ENCODE results near the gene FGGY. TPM values are rescaled to one million over a fixed set of nuclear protein-coding genes. Genes with fewer than 3 reads are reported as not detected.
A peak's percentile ranks its signal among the peaks of the same experiment; 100 is the strongest.

The FGGY gene
- total RNA-seq, 1 experiment from 2014 or later: 14.6 TPM

DNA sequence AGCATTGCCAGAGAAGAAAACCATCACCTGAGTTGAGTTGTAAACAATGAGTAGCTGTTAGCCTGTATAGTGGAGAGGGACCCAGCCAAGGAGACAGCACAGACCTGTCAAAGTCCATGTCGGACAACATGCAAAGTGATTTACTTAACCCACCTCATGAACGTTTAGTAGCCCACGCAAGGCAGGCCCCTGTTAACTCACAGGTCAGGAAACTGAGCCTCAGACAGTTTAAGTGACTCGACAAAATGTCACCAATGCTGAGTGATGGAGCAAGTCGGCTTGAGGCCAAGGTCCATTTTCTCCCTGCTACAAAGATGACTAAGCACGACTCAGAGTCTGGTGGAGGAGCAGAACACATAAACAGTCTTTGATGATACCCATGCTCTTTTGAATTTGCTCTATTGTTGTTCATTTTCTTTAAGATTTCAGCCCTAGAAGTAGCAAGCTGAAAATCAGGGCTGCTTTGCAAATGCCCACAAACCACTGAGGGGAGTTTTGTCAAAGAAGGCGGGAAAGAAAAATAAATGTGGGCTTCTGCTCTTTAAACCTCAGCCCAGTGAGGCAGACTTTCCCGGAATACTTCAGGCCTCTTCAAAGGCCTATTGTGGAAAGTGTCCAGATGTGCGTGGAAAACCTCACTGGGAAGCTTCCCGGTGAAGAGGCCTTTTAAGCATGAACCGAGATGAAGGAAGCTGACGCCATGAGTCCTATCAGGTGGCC lies 434.0 kb downstream of the FGGY start:
- H3K9me3 Mint-ChIP-seq: peaks cover 8% of the 10 kb centered on the region in 2 experiments
- Histone ChIP-seq H4K5ac (ENCODE audit: insufficient read length, low read depth, low read length) (no peak overlapping the region), H3K4ac (ENCODE audit: low read depth, low read length) (no peak overlapping the region), H3K14ac (ENCODE audit: insufficient read depth, low read length) (no peak overlapping the region), H3K56ac (ENCODE audit: insufficient read length, low read depth, low read length) (no peak overlapping the region), H3K4me2 (ENCODE audit: insufficient read depth, insufficient read length, low read length) (no peak overlapping the region), H3K79me2 (ENCODE audit: insufficient read depth, low read length) (no peaks in the 10 kb centered on the region), H2AK5ac (ENCODE audit: insufficient read length, low read length) (no peak overlapping the region), H3K18ac (ENCODE audit: insufficient read length, low read depth, low read length) (peak overlapping the region; percentile 23), H4K91ac (ENCODE audit: insufficient read length, low read depth, low read length) (no peak overlapping the region), H3K23me2 (ENCODE audit: insufficient read length, low read depth, low read length, poor library complexity, severe bottlenecking) (no peaks in the 10 kb centered on the region), H3K9me3 (ENCODE audit: control insufficient read depth, low read depth, low read length) (no peaks in the 10 kb centered on the region), H3T11ph (ENCODE audit: low read length) (no peak overlapping the region), H3K9ac (ENCODE audit: extremely low read depth, insufficient read length, low read length) (no peak overlapping the region), H2BK120ac (ENCODE audit: low read depth, low read length, poor library complexity, severe bottlenecking) (no peak overlapping the region), H2AFZ (ENCODE audit: low read length) (no peak overlapping the region), H3K27me3 (ENCODE audit: insufficient read depth, low read length) (no peaks in the 10 kb centered on the region), H2BK20ac (ENCODE audit: low read depth, low read length, poor library complexity, severe bottlenecking) (no peak overlapping the region), H4K20me1 (ENCODE audit: control insufficient read depth, insufficient read depth, insufficient read length) (no peaks in the 10 kb centered on the region), H2BK15ac (ENCODE audit: low read depth, low read length) (no peak overlapping the region; the same call in 1 of the 2 replicates), H3K27ac (ENCODE audit: insufficient read length, low read depth, low read length) (no peak overlapping the region), H2BK12ac (ENCODE audit: insufficient read length, low read depth, low read length) (no peak overlapping the region), H4K8ac (replicated peaks; ENCODE audit: insufficient read length, low read depth, low read length) (no peak overlapping the region), H3K79me1 (ENCODE audit: insufficient read depth, low read depth, low read length, poor library complexity, severe bottlenecking) (no peaks in the 10 kb centered on the region), H3K23ac (ENCODE audit: insufficient read length, low read depth, low read length) (no peak overlapping the region), H3K4me1 (ENCODE audit: insufficient read depth, low read length) (no peaks in the 10 kb centered on the region; the same call in 1 of the 2 replicates), H2BK5ac (ENCODE audit: insufficient read length, low read length) (no peak overlapping the region)
- TF ChIP-seq, protein P1, sequence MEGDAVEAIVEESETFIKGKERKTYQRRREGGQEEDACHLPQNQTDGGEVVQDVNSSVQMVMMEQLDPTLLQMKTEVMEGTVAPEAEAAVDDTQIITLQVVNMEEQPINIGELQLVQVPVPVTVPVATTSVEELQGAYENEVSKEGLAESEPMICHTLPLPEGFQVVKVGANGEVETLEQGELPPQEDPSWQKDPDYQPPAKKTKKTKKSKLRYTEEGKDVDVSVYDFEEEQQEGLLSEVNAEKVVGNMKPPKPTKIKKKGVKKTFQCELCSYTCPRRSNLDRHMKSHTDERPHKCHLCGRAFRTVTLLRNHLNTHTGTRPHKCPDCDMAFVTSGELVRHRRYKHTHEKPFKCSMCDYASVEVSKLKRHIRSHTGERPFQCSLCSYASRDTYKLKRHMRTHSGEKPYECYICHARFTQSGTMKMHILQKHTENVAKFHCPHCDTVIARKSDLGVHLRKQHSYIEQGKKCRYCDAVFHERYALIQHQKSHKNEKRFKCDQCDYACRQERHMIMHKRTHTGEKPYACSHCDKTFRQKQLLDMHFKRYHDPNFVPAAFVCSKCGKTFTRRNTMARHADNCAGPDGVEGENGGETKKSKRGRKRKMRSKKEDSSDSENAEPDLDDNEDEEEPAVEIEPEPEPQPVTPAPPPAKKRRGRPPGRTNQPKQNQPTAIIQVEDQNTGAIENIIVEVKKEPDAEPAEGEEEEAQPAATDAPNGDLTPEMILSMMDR (conservative IDR thresholded peaks at IDR 0.05): no peak
- H3K4me1 Mint-ChIP-seq: peaks cover 13 to 16% of the 10 kb centered on the region in 2 experiments
- H3K4me3 Mint-ChIP-seq: no peak overlapping the region
- H3K27ac Mint-ChIP-seq: peak overlapping the region in 1 of 3 experiments; percentile 37; a peak in 1 of 7 replicates
- DNase-seq: no peak
- H3K36me3 Mint-ChIP-seq (ENCODE audit: insufficient read depth in 1 of 3, low read depth in 3 of 3): peaks cover 2 to 20% (median 5%) of the 10 kb centered on the region in 3 experiments
- H3K27me3 Mint-ChIP-seq (ENCODE audit: low read depth): no peaks in the 10 kb centered on the region
- no CpG with 5 or more reads among the region's 12 CpGs for WGBS (ENCODE audit: extremely low coverage, insufficient read length, low lambda C conversion rate)
